Measurements from ENCODE around the gene STOML3.

- no peak for TF ChIP-seq CTCF (IDR thresholded peaks at IDR 0.05; ENCODE audit: insufficient read depth, low read depth, low read length)
- TF ChIP-seq EZH2 (IDR thresholded peaks at IDR 0.05; ENCODE audit: insufficient read depth, low read length) = no peak
These were observed 25.4 kb downstream of the STOML3 start for GRCh38 chr13:38965281-38965680.
